Prostate gland (tissue), 2 donors: Measurements from ENCODE around the gene PIEZO2. TPM values are rescaled to one million over a fixed set of nuclear protein-coding genes. Genes with fewer than 3 reads are reported as not detected.

ENCODE experiments used
- DNase-seq: peaks from one replicate; pipeline ENCODE4 v3.0.0-alpha.2; 2019; ENCODE audit warnings: low spot score
- H3K27ac ChIP-seq, 2 donors: fragments of 200-600 bp; sonication (generic); 2 replicates each; pipeline ENCODE4 v1.5.1; 2017 to 2019
- H3K27me3 ChIP-seq: fragments of 200-600 bp; sonication (generic); replicated peaks from 2 replicates; pipeline ENCODE4 v1.5.1; 2019; ENCODE audit not compliant: insufficient read depth
- H3K36me3 ChIP-seq, 2 donors: fragments of 200-600 bp; sonication (generic); 1 replicate in 1 of 2; 2 replicates in 1 of 2; pipeline versions ENCODE4 v1.5.1 to v1.8.1; 2017 to 2019
- H3K4me1 ChIP-seq: fragments of 200-600 bp; sonication (generic); replicated peaks from 2 replicates; pipeline ENCODE4 v1.5.1; 2019
- H3K4me3 ChIP-seq, 2 donors: fragments of 200-600 bp; sonication (generic); 2 replicates each; pipeline ENCODE4 v1.5.1; 2017 to 2019
- H3K9me3 ChIP-seq: fragments of 200-600 bp; sonication (generic); 2 replicates; pipeline ENCODE4 v1.5.1; 2017
- POLR2A ChIP-seq: fragments of 450-650 bp; IDR thresholded peaks from one replicate; pipeline ENCODE4 v1.6.1; 2016; ENCODE audit warnings: antibody characterized with exemption, mild to moderate bottlenecking
- POLR2AphosphoS5 ChIP-seq: sonication (generic); formaldehyde crosslinking; IDR thresholded peaks from one replicate; pipeline ENCODE4 v1.6.1; 2017; ENCODE audit warnings: antibody characterized with exemption
- WGBS: methylation state at CpG from one replicate; pipeline ENCODE4 v1.1.5; 2018; 5-methylcytosine and 5-hydroxymethylcytosine counted together
- intact Hi-C: fragments of 100-400 bp; cut with DNase I; formaldehyde crosslinking; loops from one replicate; pipeline ENCODE4 v1.14.2; 2022
- total RNA-seq, 2 donors: library from RNA; depleted of rRNA; stranded (reverse); fragments of >200 nt; gene quantifications; one replicate each; pipeline ENCODE4 v1.1.0, GENCODE V29; 2016
- TF ChIP-seq, protein P1 (sequence below), 4 experiments: fragments of 200-600 bp in 2 of 4; fragments of 450-650 bp in 2 of 4; sonication (generic) in 2 of 4; IDR thresholded peaks; 1 replicate in 3 of 4; 2 replicates in 1 of 4; pipeline ENCODE4 v1.5.1; 2016 to 2019; ENCODE audit warnings: antibody characterized with exemption in 4 of 4, mild to moderate bottlenecking in 2 of 4, moderate library complexity in 2 of 4

Gene PIEZO2
- total RNA-seq, 2 donors from 2014 or later, result 4.1 to 19.0 TPM

DNA sequence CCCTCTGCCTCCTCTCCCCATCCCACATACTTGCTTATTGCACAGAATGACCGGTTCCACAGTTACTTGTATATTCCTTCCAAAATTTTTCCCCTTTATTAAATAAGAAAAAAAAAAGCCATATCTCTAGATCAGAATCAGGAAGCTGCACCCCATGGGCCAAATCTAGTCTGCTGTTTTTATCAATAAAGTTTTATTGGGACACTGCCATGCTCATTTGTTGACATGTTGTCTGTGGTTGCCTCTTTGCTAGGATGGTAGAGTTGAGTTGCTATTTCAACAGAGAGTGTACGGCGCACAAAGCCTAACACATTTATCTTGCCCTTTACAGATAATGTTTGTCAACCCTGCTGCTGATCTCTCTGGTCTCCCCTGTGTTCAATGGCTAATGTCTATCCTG is 15.8 kb upstream of the PIEZO2 start:
- intact Hi-C loops, result no loop called here
- no peak for DNase-seq
- no peaks in the 10 kb centered on the region for H3K9me3 ChIP-seq
- TF ChIP-seq, protein P1, sequence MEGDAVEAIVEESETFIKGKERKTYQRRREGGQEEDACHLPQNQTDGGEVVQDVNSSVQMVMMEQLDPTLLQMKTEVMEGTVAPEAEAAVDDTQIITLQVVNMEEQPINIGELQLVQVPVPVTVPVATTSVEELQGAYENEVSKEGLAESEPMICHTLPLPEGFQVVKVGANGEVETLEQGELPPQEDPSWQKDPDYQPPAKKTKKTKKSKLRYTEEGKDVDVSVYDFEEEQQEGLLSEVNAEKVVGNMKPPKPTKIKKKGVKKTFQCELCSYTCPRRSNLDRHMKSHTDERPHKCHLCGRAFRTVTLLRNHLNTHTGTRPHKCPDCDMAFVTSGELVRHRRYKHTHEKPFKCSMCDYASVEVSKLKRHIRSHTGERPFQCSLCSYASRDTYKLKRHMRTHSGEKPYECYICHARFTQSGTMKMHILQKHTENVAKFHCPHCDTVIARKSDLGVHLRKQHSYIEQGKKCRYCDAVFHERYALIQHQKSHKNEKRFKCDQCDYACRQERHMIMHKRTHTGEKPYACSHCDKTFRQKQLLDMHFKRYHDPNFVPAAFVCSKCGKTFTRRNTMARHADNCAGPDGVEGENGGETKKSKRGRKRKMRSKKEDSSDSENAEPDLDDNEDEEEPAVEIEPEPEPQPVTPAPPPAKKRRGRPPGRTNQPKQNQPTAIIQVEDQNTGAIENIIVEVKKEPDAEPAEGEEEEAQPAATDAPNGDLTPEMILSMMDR (IDR thresholded peaks at IDR 0.05), result no peak
- TF ChIP-seq POLR2AphosphoS5 (no peak), POLR2A (no peak)
- H3K27ac ChIP-seq, result no peak overlapping the region
- H3K4me3 ChIP-seq, result no peak overlapping the region
- no peaks in the 10 kb centered on the region for H3K4me1 ChIP-seq
- 94% methylated on average over 3 of the region's 3 CpGs for WGBS
- H3K36me3 ChIP-seq, result no peaks in the 10 kb centered on the region
- H3K27me3 ChIP-seq, result no peaks in the 10 kb centered on the region

DNA sequence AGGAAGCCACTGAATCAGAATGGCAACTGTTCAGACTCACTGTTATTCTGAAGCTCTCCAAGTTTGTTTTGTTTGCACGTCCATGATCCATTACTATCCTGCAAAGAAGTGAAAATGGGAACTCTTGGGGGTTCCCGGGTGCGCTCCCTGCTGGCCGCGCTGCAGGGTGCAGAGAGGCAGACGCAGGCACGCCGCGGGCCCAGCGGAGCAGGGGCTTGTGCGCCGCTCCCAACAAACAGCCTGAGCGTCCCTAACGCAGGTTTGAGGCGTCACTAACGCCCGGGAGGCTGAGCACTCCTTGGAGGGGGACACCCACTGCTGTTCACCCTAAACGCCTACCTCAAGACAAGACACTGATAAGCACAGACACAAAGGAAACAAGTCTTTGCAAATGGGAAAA is 14.3 kb upstream of the PIEZO2 start:
- intact Hi-C loops, result no loop called here
- TF ChIP-seq, protein P1 (IDR thresholded peaks at IDR 0.05), result peak in 1 of 4 experiments; percentile 11
- no peak for TF ChIP-seq POLR2AphosphoS5
- DNase-seq, result no peak

DNA sequence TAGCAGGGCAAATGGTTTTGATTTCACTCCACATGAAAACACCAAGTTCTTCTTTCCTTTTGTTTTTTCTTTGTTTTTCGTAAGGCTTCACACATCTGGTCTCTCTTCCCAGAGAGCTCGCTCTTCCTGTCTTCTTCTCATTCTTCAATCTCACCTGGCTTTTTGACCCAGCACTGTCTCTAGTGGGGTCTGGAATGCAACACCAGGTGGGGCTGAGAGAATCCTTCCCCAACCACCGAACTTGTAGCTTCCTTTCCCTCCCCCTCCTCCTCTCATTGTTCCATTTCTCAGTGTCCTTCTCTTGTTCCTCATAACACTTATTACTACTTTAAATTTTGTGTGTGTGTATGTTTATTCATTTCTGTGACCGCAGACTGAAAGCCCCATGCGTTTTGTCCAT is 13.5 kb upstream of the PIEZO2 start:
- Histone ChIP-seq H3K36me3 (no peaks in the 10 kb centered on the region), H3K4me1 (no peaks in the 10 kb centered on the region), H3K4me3 (no peak overlapping the region), H3K27ac (no peak overlapping the region), H3K9me3 (no peaks in the 10 kb centered on the region), H3K27me3 (no peaks in the 10 kb centered on the region)
- intact Hi-C loops, result no loop called here
- WGBS, result 89% methylated on average over 5 of the region's 5 CpGs
- TF ChIP-seq POLR2A (no peak), POLR2AphosphoS5 (no peak)
- TF ChIP-seq, protein P1 (IDR thresholded peaks at IDR 0.05), result no peak
- DNase-seq, result no peak

More for the DNA sequence above, 14.3 kb upstream of the PIEZO2 start:
- Histone ChIP-seq H3K27ac (no peak overlapping the region), H3K4me1 (no peaks in the 10 kb centered on the region), H3K36me3 (no peaks in the 10 kb centered on the region), H3K4me3 (no peak overlapping the region), H3K27me3 (no peaks in the 10 kb centered on the region), H3K9me3 (no peaks in the 10 kb centered on the region)
- WGBS, result 23% methylated on average over 18 of the region's 18 CpGs

DNA sequence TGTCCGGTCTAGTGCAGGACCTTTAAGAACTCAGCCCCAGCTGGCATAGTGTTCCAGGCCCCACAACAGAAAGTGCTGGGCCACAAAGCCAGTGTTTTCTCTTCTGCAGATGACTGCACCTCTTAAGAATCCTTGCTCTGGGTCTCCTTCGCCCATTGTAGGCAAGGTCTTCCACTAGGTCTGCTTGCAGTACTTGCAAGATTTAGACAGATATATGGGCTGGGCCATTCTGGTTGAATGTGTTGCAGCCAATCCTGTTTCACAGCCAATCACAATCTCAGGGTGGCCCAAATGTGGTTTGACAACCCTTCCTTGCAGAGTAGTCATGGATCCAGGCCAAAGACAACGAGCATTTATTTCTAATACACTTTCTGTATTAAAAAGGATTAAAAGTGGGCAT is 13.1 kb upstream of the PIEZO2 start:
- intact Hi-C loops, result no loop called here
- no peak overlapping the region for H3K27ac ChIP-seq
- H3K36me3 ChIP-seq, result no peaks in the 10 kb centered on the region
- no peaks in the 10 kb centered on the region for H3K9me3 ChIP-seq
- WGBS, result 83% methylated on average over 3 of the region's 3 CpGs
- no peak for DNase-seq
- H3K27me3 ChIP-seq, result no peaks in the 10 kb centered on the region
- no peaks in the 10 kb centered on the region for H3K4me1 ChIP-seq
- H3K4me3 ChIP-seq, result no peak overlapping the region
- TF ChIP-seq POLR2A (no peak), POLR2AphosphoS5 (no peak)

DNA sequence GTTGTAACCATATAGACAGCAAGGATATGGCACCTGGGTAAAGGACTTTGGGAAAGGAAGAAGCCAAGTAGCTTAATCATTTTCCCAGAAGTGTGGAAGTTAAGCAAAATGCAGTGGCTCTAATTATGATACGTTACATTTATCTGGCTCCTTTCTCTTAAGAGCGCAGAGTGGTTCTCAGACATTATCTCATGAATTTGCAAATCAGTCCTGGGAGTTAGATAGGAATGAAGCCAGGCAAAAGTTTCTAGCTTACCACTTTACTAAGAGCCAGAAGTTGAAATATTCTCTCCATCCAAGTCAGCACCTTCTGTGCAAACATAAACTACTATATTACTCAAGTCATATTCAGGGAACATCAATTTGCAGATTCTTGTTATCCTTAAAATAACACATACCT is 10.9 kb upstream of the PIEZO2 start:
- DNase-seq, result no peak
- 86% methylated on average over 2 of the region's 2 CpGs for WGBS
- Histone ChIP-seq H3K27ac (no peak overlapping the region), H3K4me3 (no peak overlapping the region), H3K4me1 (no peaks in the 10 kb centered on the region), H3K9me3 (no peaks in the 10 kb centered on the region), H3K36me3 (no peaks in the 10 kb centered on the region), H3K27me3 (no peaks in the 10 kb centered on the region)
- intact Hi-C loops, result no loop called here
- no peak for TF ChIP-seq POLR2A
- TF ChIP-seq POLR2AphosphoS5, result no peak
- TF ChIP-seq, protein P1 (IDR thresholded peaks at IDR 0.05), result no peak
